SK-N-SH treated with all-trans-retinoic acid at 6 μM for 48 hours (cell line): ENCODE results near the gene TRABD2A.

Experiments
- ATAC-seq: fragments of 200-7000 bp; cut with Tn5 transposase; 3 replicates; pipeline ENCODE4 v1.9.1; 2020; ENCODE audit warnings: mild to moderate bottlenecking, moderate library complexity
- ARNTL ChIP-seq: fragments of 450-650 bp; formaldehyde crosslinking; IDR thresholded peaks from 2 replicates; pipeline ENCODE4 v1.5.0; 2020; ENCODE audit warnings: low read depth, mild to moderate bottlenecking, moderate library complexity, borderline replicate concordance
- BACH2 ChIP-seq: fragments of 250-450 bp; sonication (Bioruptor Pico); IDR thresholded peaks from 2 replicates; pipeline ENCODE4 v1.9.0; 2021; ENCODE audit warnings: mild to moderate bottlenecking, borderline replicate concordance
- CSDC2 ChIP-seq: fragments of 250-450 bp; sonication (Bioruptor Pico); IDR thresholded peaks from 2 replicates; pipeline ENCODE4 v1.5.0; 2020; ENCODE audit warnings: mild to moderate bottlenecking, moderate library complexity
- ESRRG ChIP-seq: fragments of 250-450 bp; sonication (Bioruptor Pico); IDR thresholded peaks from 2 replicates; pipeline ENCODE4 v1.6.1; 2021; ENCODE audit warnings: mild to moderate bottlenecking
- GLIS3 ChIP-seq: fragments of 250-450 bp; sonication (Bioruptor Pico); IDR thresholded peaks from 2 replicates; pipeline ENCODE4 v1.5.0; 2020; ENCODE audit warnings: mild to moderate bottlenecking, moderate library complexity
- ISL1 ChIP-seq: fragments of 250-450 bp; sonication (Bioruptor Pico); IDR thresholded peaks from 2 replicates; pipeline ENCODE4 v2.1.2; 2022; ENCODE audit warnings: mild to moderate bottlenecking, moderate library complexity
- OSR1 ChIP-seq: fragments of 250-450 bp; sonication (Bioruptor Pico); IDR thresholded peaks from 2 replicates; pipeline ENCODE4 v1.8.0; 2022; ENCODE audit warnings: moderate library complexity, mild to moderate bottlenecking, inconsistent platforms
- POU6F1 ChIP-seq: fragments of 250-450 bp; sonication (Bioruptor Pico); IDR thresholded peaks from 2 replicates; pipeline ENCODE4 v1.8.0; 2021; ENCODE audit warnings: low read depth, mild to moderate bottlenecking, moderate library complexity, borderline replicate concordance
- PPARA ChIP-seq: fragments of 250-450 bp; sonication (Bioruptor Pico); IDR thresholded peaks from 2 replicates; pipeline ENCODE4 v1.5.0; 2020; ENCODE audit warnings: mild to moderate bottlenecking, borderline replicate concordance
- TCF4 ChIP-seq: fragments of 250-450 bp; sonication (Bioruptor Pico); IDR thresholded peaks from 2 replicates; pipeline ENCODE4 v1.8.0; 2021; ENCODE audit warnings: mild to moderate bottlenecking, moderate library complexity, borderline replicate concordance
- TOX ChIP-seq: fragments of 250-450 bp; sonication (Bioruptor Pico); IDR thresholded peaks from 2 replicates; pipeline ENCODE4 v1.8.0; 2021; ENCODE audit warnings: mild to moderate bottlenecking, moderate library complexity, borderline replicate concordance
- TSHZ2 ChIP-seq: fragments of 250-450 bp; sonication (Bioruptor Pico); IDR thresholded peaks from 2 replicates; pipeline ENCODE4 v1.5.0; 2020; ENCODE audit warnings: mild to moderate bottlenecking, moderate library complexity
- ZC3H10 ChIP-seq: fragments of 250-450 bp; sonication (Bioruptor Pico); IDR thresholded peaks from 2 replicates; pipeline ENCODE4 v1.5.1; 2021; ENCODE audit warnings: mild to moderate bottlenecking, moderate library complexity
- ZFP3 ChIP-seq: fragments of 250-450 bp; sonication (Bioruptor Pico); IDR thresholded peaks from 2 replicates; pipeline ENCODE4 v1.5.0; 2020; ENCODE audit warnings: mild to moderate bottlenecking, moderate library complexity
- ZFP30 ChIP-seq: fragments of 450-650 bp; formaldehyde crosslinking; IDR thresholded peaks from 2 replicates; pipeline ENCODE4 v1.5.0; 2022; ENCODE audit warnings: mild to moderate bottlenecking, moderate library complexity
- ZNF70 ChIP-seq: fragments of 450-650 bp; formaldehyde crosslinking; IDR thresholded peaks from 2 replicates; pipeline ENCODE4 v1.5.0; 2020; ENCODE audit warnings: mild to moderate bottlenecking, moderate library complexity
- ZNF8 ChIP-seq: fragments of 450-650 bp; formaldehyde crosslinking; IDR thresholded peaks from 2 replicates; pipeline ENCODE4 v1.5.0; 2020; ENCODE audit warnings: mild to moderate bottlenecking, moderate library complexity
- TF ChIP-seq, protein P1 (sequence below): fragments of 250-450 bp; sonication (Bioruptor Pico); IDR thresholded peaks from 2 replicates; pipeline ENCODE4 v1.8.0; 2020; ENCODE audit warnings: mild to moderate bottlenecking, moderate library complexity, borderline replicate concordance
- TF ChIP-seq, protein P2 (sequence below): fragments of 250-450 bp; sonication (Bioruptor Pico); IDR thresholded peaks from 2 replicates; pipeline ENCODE4 v1.5.1; 2021; ENCODE audit warnings: mild to moderate bottlenecking, moderate library complexity

The TRABD2A gene

DNA sequence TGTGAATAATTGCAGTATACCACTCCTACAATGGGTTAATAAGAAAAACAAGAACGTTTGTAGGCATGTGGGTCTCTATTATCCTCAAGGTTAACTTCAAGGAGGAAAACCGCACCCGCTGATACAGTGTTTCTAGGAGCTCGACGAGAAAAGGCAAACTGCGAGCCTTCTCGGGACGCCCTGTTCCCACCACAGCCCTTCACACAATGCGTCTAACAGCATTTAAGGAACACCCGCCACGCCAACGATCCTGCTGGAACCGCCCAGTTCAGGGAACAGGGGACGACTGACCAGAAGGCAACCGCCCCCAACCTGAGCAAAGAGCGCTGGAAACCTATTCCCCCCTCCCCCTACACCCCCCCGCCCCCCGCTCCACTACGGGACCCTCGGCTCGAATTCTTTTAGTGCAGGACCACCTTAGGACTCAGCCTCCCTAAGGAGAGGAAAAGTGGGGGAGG lies 23.9 kb upstream of the TRABD2A start (continued):
- TF ChIP-seq ZFP30 (CRISPR knock-in tag) = no peak

DNA sequence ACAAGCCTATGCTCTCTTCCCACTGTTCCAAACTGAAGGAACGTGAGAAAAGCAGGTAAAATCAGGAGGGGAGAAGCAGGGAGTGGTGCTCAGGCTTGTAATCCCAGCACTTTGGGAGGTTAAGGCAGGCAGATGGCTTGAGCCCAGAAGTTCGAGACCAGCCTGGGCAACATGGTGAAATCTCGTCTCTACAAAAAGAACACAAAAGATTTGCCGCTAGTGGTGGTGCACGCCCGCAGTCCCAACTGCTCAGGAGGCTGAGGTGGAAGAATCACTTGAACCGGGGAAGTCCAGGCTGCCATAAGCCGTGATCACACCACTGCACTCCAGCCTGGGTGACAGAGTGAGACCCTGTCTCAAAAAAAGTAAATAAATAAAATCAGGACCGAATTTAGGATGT lies 23.3 kb upstream of the TRABD2A start:
- no peak for TF ChIP-seq ARNTL (CRISPR knock-in tag)
- no peak for TF ChIP-seq TOX (CRISPR knock-in tag)
- no peak for TF ChIP-seq OSR1 (CRISPR knock-in tag)
- no peak for TF ChIP-seq TSHZ2 (CRISPR knock-in tag)
- no peak for TF ChIP-seq GLIS3 (CRISPR knock-in tag)
- no peak for TF ChIP-seq ZC3H10 (CRISPR knock-in tag)
- no peak for TF ChIP-seq ESRRG (CRISPR knock-in tag)
- TF ChIP-seq ZFP30 (CRISPR knock-in tag) = no peak
- ATAC-seq = no peak

- TF ChIP-seq ZNF8 = no peak
- TF ChIP-seq ZNF70 (CRISPR knock-in tag) = no peak
- TF ChIP-seq, protein P1, sequence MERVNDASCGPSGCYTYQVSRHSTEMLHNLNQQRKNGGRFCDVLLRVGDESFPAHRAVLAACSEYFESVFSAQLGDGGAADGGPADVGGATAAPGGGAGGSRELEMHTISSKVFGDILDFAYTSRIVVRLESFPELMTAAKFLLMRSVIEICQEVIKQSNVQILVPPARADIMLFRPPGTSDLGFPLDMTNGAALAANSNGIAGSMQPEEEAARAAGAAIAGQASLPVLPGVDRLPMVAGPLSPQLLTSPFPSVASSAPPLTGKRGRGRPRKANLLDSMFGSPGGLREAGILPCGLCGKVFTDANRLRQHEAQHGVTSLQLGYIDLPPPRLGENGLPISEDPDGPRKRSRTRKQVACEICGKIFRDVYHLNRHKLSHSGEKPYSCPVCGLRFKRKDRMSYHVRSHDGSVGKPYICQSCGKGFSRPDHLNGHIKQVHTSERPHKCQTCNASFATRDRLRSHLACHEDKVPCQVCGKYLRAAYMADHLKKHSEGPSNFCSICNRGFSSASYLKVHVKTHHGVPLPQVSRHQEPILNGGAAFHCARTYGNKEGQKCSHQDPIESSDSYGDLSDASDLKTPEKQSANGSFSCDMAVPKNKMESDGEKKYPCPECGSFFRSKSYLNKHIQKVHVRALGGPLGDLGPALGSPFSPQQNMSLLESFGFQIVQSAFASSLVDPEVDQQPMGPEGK = no peak
- no peak for TF ChIP-seq BACH2 (CRISPR knock-in tag)
- no peak for TF ChIP-seq TSHZ2 (CRISPR knock-in tag)
- TF ChIP-seq ISL1 (CRISPR knock-in tag) = no peak
- no peak for TF ChIP-seq PPARA (CRISPR knock-in tag)
- TF ChIP-seq ZFP3 (CRISPR knock-in tag) = no peak
- no peak for TF ChIP-seq TCF4
- TF ChIP-seq ESRRG (CRISPR knock-in tag) = no peak
- no peak for TF ChIP-seq ZC3H10 (CRISPR knock-in tag)
- TF ChIP-seq ZFP30 (CRISPR knock-in tag) = no peak
- no peak for TF ChIP-seq CSDC2
- TF ChIP-seq, protein P2, sequence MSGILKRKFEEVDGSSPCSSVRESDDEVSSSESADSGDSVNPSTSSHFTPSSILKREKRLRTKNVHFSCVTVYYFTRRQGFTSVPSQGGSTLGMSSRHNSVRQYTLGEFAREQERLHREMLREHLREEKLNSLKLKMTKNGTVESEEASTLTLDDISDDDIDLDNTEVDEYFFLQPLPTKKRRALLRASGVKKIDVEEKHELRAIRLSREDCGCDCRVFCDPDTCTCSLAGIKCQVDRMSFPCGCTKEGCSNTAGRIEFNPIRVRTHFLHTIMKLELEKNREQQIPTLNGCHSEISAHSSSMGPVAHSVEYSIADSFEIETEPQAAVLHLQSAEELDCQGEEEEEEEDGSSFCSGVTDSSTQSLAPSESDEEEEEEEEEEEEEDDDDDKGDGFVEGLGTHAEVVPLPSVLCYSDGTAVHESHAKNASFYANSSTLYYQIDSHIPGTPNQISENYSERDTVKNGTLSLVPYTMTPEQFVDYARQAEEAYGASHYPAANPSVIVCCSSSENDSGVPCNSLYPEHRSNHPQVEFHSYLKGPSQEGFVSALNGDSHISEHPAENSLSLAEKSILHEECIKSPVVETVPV = no peak
- TF ChIP-seq POU6F1 (CRISPR knock-in tag) = no peak
- ATAC-seq = no peak
These were observed 21.6 kb upstream of the TRABD2A start for GRCh38 chr2:84902526-84902925.
